Dedifferentiated amniotic fluid mesenchymal stem cell (primary cell): Measurements from ENCODE around the gene TMEM215.
"Not testable (repeated sequence)": the region's sequence is repeated elsewhere in the genome, so short reads cannot be mapped to it uniquely, and the experiment has no call there.

Experiments used
- DNase-seq: peaks from one replicate; pipeline ENCODE4 v3.0.0-alpha.2; 2016; ENCODE audit errors: extremely low spot score

Gene TMEM215, protein sequence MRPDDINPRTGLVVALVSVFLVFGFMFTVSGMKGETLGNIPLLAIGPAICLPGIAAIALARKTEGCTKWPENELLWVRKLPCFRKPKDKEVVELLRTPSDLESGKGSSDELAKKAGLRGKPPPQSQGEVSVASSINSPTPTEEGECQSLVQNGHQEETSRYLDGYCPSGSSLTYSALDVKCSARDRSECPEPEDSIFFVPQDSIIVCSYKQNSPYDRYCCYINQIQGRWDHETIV

DNA sequence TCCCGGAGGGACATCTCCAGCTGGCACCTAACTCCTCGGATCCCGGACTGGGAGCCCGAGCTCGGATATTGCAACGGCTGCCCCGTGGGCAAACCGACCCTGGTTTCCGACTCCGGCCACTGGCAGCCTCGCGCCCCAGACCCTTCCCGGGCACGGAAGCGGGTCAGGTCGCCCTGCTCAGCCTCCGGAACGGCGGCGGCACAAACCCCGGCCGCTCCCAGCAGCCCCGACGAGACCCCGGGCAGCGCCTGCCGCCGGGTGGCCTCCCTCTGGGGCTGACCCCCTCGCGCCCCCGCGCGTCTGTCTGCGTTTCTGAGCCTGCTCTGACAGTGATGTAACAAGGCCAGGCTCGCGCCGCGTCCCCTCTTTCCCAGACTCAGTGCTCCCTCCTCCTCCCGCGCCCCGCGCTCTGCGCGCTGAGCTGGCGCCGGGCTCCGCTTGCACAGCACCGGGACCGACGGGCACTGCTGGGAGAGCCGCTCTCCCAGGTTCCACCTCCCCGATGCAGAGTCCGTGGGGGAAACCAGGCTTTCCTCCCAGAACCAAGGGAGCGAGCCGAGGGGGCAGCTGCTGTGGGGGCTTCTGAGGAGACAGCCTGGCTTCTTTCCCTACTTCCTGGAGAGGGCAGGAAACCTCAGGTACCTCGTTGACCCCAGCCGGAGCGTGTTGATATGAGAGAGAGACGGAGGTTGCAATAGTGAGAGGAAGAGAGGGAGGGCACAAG lies at the start of gene TMEM215:
Gene TMEM215 (plus strand): TSS at position 373 of the 724 bp plus-strand sequence. CDS start 644 bp downstream, outside the sequence.
- DNase-seq: no peak

DNA sequence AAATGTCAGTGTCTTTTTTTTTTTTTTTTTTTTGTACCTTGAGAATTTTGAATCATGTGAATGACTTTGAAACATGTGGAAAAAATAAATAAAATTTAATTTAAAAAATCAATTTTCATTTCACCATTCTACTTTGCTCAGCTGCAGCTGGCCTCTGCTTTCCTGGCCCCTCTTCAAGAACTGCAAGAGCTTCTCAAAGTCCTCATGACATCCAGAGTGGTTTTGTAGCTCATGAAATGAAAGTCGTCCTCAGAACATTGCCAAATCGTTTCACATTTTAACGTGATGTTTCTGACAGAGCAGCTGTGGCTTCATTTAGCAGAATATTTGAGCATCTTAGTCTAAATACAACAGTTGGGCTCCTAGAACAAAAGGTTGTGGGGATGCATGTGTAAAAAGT lies 47.9 kb upstream of the TMEM215 start:
- DNase-seq: no peak

DNA sequence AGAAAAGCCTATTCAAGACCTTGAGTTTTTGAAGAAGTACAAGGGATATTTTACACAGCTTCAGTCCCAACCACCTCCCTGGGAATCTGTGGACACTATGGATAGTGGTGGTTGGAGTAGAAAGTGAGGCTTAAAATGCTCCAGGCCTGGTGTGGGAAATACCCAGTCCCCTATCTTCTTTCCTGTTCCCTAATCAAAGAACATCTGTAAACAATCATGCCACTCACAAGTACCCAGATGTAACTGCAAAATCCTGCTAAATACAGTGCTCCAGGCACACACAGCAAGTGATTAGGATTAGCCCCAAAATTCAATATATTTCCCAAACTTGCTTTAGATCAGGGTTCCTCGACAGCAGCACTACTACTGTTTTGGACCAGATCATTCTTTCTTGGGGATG lies 46.0 kb upstream of the TMEM215 start:
- no peak for DNase-seq

DNA sequence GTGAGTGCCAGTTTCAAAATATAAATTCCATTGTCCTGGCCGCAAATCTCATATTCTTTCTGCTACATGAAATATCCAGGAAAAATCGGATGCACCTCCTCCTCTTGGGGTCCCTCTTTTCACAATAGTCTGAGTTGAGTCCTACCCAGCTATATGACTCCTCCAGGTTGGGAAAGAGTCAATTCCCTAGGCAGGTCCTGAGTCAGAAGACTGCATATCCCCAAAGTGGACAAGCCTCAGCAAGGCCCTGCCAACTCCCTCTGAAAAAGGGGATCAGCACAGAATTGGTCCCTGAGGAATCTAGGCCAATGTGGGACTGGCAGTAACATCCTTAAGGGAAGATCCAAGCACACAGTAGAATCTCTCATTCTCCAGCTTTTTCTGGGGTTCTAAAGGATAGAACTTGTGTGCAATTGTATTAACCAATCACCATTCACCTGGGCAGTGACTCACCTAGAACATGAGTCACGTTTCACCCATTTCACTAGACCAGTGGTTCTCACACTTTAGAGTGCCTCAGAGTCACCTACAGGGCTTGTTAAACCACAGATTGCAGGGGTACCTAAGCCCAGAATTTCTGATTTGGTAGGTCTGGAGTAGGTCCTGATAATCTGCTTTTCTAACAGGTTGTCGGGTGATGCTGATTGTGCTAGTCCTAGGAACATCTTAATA lies 44.7 kb upstream of the TMEM215 start:
- DNase-seq: no peak

DNA sequence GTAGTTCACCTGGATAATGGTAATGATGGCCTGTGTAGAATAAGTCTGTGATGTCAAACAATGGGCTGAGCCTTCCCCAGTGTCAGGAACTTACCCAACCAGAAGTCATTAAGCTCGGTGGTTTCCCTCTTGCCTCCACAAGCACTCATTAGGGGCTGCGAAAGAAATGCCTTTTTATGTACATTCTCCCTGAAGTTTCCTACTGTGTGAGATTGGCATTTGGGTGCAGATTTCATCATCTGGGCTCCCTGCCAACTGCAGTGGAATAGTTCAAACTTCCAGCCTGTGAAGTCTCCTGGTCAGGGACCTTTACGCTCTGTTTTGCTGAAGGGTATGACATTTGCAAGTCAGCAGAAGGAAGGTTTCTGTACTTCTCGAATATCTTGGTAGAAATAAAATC lies 41.6 kb upstream of the TMEM215 start:
- DNase-seq: no peak

DNA sequence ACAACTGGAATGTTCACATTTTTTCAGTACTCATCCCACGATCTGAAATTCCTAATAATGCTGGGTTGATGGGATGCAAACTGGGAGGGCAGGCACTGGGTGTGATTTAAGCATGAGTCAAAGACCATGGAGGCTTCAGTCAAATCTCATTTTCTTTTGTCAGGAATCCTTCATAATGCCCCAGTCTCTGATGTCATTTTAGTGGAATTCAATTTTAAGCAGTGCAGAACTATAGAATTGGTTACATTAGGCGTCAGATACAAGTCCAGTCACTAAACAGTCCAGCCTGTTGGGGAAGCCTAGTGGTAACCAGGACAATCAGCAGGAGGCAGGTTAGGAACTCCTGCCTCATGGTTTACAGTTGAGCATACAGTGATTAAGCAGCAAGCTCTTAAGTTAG lies 41.0 kb upstream of the TMEM215 start:
- no peak for DNase-seq

DNA sequence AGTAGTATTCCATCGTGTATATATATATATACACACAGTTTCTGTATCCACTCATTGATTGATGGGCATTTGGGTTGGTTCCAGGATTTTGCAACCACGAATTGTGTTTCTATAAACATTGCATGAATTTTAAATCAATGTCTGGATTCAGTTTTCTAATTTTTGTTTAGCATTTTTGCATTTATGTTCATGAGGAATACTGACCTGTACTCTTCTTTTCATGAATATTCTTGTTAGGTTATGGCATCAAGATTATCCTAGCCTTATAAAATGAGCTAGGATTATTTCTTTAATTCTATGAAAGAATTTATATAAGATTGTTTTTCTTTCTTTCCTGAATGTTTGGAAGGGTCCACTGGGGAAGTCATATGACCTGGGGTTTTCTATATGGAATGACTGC lies 35.3 kb upstream of the TMEM215 start:
- no peak for DNase-seq

DNA sequence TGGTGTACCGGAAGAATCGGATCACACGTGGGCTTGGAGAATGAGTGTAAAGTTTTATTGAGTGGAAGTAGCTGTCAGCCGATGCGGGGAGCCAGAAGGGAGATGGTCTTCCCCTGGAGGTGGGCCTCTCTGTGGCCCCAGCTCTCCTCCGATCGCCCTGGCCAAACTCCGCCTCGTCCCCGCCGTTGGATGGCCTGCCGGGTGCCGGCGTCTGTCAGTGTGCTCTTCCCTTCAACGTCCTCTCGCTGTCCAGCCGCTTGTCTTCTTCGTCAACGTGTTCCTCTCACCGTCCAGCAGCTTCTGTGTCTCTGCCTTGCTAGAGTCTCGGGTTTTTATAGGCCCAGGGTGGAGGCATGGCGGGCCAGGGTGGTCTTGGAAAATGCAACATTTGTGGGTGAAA lies 27.6 kb upstream of the TMEM215 start:
- DNase-seq: no peak

DNA sequence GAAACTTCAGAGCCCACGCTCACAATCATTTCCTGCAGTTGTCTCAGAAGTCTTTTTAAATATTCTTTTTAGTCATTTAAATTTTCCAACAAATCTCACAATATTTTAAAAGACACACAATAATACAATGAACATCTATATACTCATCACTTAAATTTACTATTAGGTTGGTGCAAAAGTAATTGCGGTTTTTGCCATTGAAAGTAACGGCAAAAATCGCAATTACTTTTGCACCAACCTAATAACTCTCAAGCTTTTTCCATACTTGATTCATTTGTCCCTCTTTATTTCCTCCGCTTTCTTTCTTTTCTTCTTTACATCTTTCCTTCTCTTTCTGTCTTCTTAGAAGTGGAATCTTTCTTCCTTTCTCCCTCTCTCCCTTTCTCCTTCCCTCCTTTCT lies 19.2 kb upstream of the TMEM215 start:
- no peak for DNase-seq

DNA sequence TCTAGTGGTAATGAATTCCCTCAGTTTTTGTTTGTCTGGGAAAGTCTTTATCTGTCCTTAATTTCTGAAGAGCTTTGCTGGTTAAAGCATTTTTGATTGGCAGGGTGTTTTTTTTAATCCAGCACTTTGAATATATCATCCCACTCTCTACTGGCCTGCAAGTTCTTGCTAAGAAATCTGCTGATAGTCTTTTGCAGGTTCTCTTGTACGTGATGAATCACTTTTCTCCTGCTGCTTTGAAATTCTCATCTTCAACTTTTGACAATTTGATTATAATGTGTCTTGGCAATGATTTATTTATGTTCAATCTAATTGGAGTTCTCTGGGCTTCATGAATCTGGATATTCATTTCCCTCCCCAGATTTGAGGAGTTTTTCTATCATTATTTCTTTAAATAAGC lies 8.1 kb upstream of the TMEM215 start:
- no peak for DNase-seq

DNA sequence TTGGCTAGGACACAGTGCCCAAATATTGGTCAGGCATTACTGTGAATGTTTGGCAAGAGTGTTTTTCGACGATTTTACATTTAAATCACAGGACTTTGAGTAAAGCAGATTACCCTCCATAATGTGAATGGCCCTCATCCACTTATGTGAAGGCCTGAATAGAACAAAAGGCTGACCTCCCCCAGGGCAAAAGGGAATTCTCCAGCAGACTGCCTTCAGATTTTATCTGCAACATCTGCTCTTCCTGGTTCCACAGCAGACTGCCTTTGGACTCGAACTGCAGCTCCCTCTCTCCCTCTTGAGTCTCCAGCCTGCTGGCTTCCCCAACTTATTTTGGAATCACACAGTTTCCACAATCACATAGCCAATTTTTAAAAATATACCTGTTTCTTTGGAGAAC lies 7.1 kb upstream of the TMEM215 start:
- DNase-seq: no peak

DNA sequence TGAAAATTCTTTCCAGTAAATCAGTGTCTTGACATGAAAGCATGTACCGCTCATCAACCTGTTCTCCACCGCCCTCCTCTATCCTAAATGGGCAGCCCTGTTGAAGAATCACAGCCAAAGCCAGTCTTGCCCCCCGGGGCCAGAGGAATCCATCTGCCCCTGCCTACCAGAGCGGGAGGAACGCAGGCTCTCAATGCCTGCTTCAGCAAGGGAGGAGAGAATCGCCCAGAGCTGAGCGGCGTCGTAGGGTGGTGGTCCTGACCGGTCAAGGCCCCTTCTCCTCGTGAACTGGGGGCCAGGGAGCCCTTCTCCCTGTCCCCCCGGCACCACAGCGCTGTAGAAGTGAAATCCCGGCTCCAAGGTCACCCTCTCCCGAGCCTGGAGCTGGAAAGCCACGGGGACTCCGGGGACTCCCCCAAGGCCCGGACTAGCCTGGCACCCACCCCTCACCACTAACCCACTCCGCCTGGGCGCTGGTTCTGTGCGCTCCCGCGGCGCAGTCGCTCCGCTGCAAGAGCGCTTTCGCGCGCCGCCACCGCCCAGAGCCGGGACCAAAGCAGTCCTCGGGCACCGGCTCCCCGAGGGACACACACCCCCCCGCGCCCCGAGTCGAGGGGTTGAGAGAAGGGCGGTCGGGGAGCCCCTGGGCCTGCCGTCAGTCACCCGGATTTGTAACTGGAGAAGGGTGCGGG lies 718 bp upstream of the TMEM215 start:
- DNase-seq: no peak

DNA sequence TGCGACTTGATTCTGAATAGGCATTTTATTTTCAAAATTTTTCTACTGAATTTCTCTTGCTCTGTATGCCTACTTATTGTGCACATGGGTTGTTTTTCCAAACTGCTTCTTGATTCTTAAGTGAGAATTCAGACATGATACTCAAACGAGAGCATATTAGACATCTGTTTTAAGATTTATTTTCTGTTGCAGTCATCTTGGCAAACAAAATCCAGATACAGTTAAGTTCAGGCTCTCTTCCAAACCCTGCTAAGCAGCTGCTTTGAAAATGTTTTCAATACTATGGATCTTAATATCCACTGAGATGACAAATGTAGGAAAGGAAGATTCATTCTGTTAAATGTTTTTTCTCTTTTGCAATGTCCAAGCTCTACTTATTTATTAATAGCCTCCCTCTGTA lies 4.5 kb downstream of the TMEM215 start:
- DNase-seq: no peak

DNA sequence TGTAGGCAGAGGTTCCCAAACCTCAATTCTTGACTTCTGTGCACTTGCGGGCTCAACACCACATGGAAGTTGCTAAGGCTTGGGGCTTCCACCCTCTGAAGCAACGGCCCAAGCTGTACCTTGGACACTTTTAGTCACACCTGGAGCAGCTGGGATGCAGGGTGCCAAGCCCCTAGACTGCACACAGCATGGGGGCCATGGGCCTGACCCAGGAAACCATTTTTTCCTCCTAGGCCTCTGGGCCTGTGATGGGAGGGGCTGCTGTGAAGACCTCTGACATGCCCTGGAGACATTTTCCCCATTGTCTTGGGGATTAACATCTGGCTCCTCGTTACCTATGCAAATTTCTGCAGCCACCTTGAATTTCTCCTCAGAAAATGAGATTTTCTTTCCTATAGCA lies 12.7 kb downstream of the TMEM215 start:
- DNase-seq: not testable (repeated sequence)

DNA sequence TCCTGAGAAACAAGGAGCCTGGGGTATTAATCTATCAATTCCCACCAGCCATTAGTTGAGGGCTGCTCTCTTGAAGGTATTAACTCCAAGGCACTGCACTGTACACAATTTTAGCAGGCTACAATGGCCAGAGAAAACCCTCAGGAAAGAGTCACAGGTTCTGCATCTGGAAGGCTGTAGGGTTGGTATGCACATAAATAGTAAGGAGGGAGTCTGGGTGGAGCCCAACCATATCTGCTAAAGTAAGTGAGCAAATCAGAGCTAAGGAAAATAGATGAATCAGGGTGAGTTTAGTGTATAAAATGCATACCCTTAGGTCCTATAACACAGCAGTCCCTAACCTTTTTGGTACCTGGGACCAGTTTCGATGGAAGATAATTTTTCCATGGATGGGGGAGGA lies 18.2 kb downstream of the TMEM215 start:
- DNase-seq: no peak

DNA sequence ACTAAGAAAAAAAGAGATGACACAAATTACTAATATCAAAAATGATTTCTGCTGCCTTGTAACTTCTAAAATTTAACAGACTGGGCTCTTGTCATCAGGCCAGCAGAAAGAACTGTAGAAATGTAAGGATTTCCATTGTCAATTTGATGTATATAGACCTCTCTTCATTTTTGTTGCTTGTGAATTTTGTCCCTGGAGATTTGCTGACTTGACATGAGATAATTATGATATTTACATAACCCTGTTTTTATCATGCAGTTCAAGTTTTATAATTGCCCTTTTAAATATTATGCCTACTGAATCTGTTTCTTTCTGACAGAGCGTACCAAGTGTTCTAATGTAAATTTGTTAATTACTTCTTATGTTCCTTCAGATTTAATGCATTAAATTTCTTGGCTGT lies 23.9 kb downstream of the TMEM215 start:
- DNase-seq: no peak

DNA sequence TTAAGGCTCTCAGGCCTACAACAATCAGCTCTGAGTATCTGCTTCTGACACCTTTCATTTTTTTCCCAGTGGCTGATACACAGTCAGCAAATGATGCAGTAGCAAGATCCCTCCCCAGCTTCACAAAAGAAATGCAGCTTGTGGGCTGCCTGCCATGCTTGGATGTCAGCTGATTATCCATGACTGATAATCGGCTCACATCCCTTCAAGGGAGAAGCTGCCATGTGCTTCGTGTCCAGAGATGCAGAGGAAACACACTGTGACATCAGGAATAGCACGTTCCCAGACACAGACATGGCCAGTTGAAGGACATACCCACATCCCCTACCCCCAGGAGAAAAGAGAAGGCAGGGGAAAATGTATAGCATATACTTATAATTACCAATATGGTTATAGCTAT lies 27.9 kb downstream of the TMEM215 start:
- DNase-seq: no peak

DNA sequence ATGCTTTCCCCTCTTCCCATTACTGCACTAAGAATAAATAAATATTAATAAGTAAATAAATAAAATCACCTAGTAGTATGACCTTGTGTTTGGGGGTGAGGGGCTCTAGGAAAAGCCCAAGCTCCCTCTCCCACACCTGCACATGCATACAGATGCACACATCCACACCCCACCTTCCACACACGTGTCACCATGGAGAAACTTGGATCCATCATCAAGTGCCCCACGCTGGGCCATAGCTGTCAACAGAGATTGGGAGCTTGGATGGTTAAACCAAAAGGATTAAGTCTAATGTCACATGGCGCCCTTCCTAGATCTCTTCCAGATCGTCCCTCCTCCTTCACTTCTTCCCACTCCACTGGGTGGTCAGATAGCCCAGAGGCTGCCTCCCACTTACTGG lies 37.0 kb downstream of the TMEM215 start:
- DNase-seq: no peak

DNA sequence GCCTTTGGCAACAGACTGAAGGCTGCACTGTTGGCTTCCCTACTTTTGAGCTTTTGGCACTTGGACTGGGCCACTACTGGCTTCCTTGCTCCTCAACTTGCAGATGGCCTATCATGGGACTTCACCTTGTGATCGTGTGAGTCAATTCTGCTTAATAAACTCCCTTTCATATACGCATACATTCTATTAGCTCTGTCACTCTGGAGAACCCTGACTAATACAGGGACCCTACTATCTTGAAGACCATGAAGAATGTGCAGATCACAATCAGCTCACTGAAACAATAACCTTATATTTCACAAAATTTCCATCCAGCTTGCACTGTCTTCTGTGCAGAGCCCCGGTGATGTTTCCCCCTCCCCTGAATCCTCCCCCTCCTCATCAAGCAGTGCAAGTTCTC lies 39.8 kb downstream of the TMEM215 start:
- no peak for DNase-seq

DNA sequence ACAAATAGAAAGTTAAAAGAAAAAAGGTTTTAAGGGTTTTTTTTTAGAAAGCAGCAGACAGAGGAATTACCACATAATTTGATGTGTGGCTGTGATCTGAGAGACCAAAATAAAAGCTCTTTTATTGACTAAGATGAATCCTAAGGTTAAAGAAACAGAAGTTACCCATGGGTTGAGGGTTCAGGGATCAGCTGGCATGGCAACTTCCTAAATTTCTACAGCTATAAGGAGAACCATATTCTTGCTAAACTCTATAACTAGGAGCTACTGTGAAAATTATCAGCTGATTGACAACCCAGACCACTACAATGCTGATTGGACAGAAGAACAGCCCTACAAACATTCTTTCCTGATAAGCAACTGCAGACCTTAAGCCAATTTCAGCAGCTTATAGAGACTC lies 40.2 kb downstream of the TMEM215 start:
- no peak for DNase-seq

DNA sequence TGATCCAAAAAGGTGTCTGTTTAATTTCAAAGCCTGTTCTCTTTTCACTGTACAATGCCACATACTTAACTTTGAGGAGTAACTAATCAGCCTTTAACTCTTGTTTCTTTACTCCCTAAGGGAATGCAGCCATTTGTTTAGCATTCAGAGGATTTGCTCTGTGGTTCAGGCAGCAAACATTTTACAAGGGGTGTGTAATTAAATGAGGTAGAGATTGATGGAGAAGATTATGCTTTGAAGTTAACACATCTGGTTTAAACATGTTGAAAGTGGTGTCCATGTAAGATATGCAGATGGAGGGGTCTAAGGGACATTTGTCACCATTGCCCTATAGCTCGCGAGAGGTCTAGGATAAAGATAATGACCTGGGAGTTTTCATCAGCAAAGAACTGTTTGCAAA lies 41.9 kb downstream of the TMEM215 start:
- DNase-seq: no peak

DNA sequence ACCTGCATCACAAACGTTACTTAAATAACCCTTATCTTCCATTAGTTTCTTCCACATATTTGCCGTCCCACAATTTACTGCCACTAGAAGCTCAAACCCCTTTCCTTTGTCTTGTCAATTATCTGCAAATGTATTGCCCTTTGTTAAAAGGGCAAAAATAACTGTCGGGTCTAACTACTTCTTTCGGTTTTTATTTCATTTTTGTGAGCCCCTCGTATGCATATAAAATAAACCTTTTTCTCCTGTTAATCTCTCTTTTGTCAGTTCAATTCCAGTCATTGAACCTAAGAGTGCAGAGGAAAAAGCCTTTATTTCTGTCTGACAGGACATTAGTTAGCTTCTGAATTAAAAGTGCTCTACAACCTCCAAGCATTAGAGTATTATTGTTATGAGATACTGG lies 45.5 kb downstream of the TMEM215 start:
- no peak for DNase-seq

DNA sequence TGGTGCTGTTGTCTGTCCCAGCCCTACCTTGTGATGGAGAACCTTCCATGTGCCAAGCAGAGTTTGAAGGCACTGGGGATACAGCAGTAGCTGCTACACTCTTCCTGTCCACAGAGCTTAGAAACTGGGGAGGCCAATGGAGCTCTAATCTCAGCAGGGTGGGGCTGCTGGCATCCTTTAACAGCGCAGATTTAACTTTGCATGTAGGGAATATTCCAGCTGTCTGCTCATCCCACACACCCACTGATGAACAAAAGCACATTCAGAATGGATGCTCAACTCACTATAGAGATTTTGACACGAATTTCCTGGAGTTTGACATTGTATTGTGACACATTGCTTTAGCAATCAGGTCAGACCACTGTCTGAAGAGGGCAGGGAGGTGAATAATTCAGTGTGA lies 49.0 kb downstream of the TMEM215 start:
- DNase-seq: no peak
